ENCODE data around the gene RNASEH2A.
"Not testable (repeated sequence)": the region's sequence is repeated elsewhere in the genome, so short reads cannot be mapped to it uniquely, and the experiment has no call there.

Gene RNASEH2A

DNA sequence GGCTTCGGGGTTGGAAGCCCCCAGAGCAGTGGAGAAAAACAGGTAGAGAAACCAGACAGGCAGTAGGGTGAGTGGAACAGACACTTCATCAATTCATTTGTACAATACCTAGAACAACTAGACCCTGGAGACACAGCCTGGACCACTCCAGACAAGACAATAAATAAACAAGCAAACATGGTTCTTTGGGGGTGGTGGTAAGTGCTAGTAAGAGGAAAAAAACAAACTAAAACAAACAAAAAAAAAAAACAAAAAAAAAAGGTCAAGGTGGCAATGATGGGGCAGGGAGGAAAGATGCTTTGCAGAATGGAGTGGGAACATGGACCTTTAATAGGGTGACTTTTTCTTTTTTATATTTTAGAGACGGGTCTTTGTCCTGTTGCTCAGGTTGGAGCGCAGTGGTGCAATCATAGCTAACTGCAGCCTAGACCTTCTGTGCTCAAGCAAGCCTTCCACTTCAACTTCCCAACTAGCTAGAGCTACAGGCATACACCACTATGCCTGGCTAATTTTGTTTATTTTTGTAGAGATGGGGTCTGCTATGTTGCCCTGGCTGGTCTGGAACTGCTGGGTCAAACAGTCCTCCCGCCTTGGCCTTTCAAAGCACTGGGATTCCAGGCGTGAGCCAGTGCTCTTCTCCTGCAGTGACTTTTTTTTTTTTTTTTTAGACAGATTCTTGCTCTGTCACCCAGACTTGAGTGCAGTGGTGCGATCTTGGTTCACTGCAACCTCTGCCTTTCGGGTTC, 12.0 kb upstream of the RNASEH2A start:
- DNase-seq = no peak

DNA sequence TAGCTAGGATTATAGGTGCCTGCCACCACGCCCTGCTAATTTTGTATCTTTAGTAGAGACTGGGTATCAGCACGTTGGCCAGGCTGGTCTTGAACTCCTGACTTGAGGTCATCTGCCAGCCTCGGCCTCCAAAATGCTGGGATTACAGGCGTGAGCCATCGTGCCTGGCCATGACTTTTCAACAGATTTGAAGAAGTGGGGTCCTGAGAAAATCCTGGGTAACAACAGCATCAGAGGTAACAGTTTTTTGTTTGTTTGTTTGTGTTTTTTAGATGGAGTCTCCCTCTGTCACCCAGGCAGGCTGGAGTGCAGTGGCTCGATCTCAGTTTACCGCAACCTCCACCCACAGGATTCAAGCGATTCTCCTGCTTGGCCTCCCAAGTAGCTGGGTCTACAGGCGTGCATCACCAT, 11.4 kb upstream of the RNASEH2A start:
- DNase-seq = no peak

DNA sequence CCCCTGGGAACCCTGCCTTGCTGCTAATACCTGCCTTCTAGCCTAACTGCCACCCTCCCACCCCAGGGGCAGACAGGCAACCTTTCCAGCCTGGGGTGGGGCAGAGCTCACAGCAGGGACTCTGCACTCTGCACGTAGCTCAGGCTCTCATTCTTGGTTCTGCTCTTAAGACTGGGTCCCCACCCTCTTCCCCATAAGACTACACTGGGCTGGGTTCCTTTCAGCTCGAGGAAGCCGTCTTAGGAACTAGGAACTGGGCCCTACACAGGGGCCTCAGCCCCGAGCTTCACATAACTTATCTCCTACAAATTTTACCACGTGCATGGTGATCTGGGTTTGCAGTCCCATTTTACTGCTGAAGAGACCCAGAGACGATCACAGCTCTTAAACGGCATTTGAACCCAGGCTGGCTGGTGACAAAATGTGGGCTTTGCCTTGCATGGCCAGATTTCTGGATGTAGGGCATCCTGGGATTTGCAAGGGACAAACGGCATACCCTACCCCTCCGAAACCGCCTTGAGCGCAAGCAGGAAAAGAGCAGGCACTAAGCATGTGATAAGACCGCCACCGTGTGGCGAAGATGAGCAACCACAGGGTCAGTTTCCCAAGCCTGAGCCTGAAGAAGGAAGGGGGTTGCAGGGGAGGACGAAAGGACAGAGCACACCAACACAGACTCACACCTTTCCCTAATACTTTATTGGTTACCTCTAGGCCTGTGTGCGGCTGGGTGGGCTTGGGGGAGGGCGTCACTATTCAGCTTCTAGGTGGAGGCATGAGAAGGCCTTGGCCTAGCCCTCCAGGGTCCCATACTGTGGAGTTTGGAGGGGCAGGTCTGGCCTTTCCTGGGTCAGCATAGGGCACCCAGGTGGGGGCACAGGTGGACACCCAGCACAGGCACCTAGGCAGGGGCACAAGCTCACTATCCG, 10.0 kb upstream of the RNASEH2A start:
- peak; percentile 66 for DNase-seq

DNA sequence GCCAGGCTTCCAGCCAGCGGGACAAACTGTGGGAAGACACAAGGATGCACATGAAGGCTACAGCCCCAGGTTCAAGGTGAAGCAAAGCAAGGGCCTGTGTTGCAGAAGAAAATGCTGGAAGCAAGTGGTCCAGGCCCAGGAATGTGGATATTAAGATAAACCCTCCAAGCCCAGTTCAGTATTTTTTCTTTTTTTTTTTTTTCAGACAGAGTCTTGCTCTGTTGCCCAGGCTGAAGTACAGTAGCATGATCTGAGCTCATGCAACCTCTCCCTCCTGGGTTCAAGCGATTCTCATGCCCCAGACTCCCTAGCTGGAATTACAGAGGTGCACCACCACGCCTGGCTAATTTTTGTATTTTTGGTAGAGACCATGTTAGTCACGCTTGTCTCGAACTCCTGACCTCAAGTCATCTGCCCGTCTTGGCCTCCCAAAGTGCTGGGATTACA, 9.2 kb upstream of the RNASEH2A start:
- DNase-seq = no peak

DNA sequence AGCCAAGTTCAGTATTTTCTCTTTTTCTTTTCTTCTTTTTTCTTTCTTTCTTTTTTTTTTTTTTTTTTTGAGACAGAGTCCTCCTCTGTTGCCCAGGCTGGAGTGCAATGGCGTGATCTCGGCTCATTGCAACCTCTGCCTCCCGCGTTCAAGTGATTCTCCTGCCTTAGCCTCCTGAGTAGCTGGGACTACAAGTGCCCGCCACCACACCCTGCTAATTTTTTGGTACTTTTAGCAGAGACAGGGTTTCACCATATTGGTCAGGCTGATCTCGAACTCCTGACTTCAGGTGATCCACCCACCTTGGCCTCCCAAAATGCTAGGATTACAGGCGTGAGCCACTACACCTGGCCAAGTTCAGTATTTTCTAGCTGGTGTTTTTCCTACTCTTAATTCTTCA, 8.8 kb upstream of the RNASEH2A start:
- DNase-seq = not testable (repeated sequence)

DNA sequence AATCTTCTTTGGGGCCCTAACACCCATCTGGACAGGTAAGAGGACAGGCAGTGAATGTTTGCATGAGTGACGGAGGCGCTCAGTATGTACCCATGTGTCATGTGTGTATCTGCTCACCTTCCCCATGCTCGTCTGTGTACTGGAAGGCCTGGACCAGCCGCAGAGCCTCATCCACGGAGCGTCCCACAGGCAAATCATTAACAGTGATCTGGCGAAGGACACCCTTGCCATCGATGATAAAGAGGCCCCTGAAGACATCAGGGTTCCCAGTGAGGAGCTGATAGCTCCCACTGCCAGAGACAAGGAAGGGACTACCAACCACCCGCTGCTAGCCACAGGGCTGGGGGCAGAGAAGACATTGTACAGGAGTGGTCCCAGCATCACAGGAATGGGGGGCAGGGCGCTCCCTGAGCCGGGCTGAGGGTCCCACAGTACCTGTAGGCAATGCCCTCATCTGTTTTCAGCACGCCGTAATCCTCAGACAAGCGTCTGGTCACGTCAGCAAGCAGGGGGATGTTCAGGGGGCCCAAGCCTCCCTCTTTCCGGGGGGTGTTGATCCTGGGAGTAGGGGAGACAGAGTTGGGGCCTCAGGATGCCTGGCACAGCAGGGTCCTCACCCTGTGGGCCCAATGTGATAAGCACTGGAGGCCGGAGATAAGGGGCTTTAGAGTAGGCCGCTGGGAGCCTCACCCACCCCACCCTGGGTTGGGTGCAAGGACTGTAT, 6.5 kb upstream of the RNASEH2A start:
- no peak for DNase-seq

DNA sequence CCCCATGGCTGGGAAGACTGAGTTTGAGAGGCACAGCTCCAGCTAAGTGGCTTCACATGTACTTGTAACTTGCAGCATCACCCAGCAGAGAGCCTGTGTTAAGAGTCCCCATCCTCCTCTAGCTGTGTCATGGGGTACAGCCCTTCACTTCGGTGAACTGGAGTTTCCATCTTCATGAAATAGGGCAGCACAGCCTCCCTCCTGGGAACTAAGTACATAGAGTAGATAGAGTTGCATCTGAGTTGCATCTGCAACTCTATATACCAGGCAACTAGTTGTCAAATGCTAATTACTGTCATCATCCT, 6.0 kb upstream of the RNASEH2A start:
- DNase-seq = no peak

DNA sequence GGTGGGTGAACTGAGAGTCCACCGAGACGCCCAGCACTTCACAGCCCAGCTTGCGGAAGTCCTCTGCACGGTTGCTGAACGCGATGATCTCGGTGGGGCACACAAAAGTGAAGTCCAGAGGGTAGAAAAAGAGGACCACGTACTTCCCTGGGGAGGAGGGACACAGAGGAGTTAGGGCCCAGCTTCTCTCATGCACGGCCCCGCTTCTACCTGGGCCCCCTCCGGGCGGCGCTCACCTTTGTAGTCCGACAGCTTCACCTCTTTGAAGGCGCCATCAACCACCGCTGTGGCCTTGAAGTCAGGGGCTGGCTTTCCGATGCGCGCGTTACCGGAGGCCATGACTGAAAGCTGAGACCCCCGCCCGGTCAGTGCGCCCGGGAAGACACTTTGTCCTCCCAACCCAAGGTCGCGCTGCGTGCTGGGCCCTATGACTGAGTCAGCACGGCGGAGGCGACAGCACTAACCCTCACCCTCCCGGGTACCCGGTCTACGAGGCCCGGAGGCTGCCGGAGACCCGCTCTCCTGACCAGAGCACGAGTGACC, 5.4 kb upstream of the RNASEH2A start:
- no peak for DNase-seq

DNA sequence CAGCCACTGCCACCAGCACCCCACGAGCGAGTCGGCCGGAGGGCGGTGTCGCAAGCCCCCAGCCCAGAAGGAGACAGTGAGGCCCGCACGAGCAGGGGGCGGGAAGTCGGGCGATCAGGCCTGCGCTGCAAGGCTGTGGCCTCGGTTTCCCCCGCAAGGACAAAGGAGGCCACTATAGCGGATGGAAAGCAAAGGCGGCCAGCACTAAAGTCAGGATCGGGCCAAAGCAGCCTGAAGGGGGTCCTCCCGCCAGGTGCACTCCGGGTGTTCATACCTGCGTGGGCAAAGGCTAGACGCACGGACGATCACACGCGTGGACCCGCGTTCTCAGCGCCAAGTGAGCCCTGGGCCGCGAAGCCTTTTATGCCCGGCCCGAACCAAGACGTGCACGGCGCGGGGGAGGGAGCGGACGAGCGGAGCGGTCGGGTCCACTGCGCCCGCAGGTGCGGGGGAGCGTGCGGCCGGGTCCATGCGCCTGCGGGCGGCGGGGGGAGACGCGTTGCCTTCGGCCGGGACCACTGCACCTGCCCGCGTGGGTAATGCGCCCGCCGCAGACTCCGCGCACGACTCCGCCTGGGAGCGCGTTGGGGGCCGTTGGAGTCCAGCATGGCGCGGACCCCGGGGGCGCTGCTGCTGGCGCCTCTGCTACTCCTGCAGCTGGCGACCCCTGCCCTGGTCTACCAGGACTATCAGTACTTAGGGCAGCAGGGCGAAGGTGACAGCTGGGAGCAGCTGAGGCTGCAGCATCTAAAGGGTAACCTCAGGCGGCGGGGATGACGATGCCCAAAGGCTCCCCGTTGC, 4.7 kb upstream of the RNASEH2A start, which contains the start of the genes PRDX2 and THSD8:
Gene PRDX2 (minus strand): TSS at position 335 of the 801 bp plus-strand sequence. CDS start 539 bp downstream, outside the sequence.
Gene THSD8 (plus strand): TSS at position 604 of the 801 bp plus-strand sequence. CDS start 3 bp downstream, at position 607.
- peak; percentile 57 for DNase-seq

DNA sequence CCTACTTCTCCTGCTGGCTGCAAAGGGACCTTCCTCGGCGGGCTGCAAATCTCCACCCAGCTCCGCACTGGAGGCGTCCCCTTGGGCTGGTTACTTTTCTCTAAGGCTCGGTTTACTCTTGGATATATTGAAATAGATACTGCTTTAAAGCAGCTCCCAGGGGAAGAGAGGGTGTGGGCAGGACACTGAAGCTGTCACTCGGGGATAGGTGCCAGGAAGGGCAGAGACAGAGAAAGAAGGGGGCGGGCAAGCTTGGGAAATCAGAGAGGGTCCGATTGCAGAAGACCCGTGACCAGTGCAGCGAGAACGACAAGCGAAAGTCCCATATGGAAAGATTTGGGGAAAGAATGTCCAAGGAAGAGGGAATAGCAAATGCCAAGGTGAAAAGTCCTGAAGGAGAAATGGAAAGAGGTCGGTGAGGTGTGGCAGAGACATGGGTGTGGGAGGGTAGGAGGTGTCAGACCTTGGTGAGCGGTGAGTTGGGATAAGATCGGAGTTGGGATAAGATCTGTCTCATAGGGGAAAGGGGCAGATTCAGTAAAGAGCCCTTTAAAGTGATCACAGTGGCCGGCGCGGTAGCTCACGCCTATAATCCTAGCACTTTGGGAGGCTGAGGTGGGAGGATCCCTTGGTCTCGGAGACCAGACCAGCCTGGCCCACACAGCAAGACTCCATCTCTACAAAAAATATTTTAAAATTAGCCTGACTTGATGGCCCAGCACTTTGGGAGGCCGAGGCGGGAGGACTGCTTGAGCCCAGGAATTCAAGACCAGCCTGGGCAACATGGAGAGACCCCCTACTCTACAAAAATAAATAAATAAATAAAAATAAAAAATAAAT, 3.9 kb upstream of the RNASEH2A start:
- no peak for DNase-seq

DNA sequence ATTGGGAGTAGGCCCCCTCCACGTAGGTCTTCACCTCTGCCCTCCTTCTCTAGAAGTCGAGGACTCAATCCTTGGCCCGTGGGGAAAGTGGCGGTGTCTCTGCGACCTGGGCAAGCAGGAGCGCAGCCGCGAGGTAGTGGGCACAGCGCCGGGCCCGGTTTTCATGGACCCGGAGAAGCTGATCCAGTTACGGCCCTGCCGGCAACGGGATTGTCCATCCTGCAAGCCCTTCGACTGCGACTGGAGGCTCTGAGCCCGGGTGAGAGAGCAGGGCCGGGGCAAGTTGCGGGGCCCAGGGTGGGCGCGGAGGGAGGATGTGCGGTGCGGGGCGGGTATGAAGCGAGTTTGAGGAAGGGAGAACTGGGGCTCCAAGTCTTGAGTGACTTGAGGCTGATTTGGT, 2.3 kb upstream of the RNASEH2A start:
- no peak for DNase-seq

DNA sequence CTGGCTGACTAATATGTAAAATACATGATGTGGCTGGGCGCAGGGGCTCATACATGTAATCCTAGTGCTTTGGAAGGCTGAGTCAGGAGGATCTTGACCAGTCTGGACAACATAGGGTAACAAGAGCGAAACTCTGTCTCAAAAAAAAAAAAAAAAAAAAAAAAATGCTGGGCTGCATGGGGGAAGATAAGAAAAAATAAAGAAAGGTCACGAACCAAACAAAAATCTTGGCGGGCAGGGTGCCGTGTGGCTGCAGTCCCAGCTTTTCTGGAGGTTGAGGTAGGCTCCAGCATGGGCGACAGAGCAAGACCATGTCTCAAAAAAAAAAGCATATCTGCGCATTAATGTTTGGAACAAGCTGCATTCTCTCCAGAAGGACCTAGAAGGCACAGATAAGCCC, 8.7 kb downstream of the RNASEH2A start:
- no peak for DNase-seq

DNA sequence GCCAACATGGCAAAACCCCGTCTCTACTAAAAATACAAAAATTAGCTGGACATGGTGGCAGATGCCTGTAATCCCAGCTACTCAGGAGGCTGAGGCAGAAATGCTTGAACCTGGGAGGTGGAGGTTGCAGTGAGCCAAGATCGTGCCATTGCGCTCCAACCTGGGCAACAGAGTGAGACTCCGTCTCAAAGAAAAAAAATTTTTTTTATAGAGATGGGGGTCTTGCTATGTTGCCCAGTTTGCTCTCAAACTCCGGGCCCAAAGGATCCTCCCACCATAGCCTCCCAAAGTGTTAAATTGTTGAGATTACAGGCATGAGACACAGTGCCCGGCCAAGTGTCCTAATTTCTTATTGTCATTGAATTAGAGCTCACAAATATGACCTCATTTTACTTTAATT, 10.8 kb downstream of the RNASEH2A start:
- not testable (repeated sequence) for DNase-seq

DNA sequence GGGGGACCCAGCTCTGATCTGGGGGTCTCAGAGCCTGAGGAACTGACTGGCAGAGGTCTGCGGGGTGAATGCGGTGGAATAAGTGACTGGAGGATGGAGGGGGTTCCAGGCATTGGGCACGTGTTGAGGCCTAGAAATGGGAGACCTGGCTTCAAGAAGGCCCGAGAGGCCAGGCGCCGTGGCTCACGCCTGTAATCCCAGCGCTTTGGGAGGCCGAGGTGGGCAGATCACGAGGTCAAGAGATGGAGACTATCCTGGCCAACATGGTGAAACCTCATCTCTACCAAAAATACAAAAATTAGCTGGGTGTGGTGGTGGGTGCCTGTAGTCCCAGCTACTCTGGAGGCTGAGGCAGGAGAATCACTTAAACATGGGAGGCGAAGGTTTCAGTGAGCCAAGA, 11.4 kb downstream of the RNASEH2A start:
- not testable (repeated sequence) for DNase-seq

DNA sequence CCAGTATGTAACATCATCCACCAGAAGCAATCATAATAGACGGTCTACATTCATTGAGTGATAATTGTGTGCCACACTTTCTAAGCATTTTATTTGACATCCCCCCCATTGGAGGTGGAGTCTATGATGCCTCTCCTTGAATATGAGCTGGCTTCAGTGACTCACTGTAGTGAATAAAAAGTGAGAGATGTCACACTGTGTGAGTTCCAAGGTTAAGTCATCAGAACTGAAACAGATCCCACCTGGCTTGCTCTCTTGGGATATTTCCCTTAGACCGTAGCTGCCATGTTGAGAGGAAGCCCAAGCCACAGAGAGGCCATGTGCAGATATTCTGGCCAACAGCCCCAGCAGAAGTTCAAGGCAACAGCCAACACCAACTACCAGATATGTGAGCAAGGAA, 15.4 kb downstream of the RNASEH2A start:
- no peak for DNase-seq

DNA sequence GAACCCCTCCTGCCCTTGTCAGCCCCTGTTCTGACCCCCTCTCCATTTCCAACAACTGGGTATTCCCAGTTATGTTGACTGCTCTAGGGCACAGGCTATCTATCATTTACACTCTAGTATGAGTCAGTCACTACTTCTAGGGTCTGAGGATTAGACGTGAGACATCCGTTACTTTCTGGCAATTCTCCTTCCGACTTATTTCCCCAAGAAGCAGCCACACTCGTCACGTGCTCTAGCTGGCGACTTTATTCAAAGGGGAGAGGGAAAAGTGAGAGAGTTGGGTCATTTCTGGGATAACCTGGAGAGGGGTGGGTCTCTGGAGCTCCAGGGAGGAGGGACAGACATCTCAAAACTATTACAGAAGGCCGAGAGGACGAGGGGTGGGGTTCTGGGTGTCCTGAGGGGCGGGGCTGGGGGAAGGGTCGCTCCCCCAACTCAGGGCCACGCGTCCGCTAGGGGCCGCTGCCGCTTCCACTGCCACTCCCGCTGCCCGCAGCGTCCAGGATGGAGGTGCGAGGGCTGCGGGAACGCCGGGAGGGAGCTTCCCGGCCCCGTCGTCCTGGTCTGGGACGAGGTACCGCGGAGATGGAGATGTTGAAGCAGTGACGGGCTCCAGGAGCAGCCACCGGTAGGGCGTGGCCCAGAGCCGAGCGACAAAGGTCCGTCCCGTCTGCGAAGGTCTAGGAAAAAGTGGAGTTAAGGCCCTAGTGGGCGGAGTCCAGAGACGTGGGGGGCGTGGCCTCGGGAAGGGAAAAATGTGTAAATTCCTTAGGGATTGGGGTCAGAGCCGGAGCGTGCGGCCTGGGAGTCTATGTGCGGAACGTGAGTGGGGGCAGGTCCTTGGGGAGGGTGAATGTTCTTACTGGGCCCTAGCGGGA, 19.1 kb downstream of the RNASEH2A start:
- no peak for DNase-seq

DNA sequence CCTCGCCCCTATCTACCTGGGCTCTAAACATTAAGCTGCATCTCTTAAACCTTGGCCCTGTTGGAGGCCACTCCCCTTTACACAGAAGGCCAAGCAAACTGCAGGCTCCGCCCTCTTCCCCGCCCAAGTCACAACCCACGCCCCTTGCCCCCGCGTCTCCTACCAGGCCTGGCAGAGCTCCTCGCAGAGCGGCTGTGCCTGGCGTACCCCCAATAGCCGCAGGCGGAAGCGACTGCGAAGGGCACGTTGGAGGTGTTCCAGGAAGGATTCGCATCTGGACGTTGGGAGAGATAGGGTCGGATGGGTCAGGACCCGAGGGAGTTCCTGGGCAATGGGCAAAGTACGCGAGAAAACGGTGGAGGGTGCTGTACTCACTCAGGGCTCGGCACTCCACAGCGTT, 22.1 kb downstream of the RNASEH2A start:
- no peak for DNase-seq

DNA sequence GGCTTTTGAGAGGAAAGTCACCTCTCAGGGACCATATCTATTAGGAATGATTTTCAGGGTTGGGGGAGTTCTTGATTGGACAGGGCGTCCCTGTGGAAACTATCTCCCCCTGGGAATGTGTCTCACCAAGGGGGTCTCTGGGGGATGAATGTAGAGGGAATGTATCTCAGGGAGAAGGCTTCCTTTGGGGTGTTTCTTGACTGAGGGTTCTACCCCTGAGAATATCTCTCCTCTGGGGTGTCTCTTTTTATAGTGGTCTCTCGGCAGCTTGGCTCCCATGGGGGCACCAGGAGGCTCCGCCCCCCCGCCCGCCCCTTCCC, 27.0 kb downstream of the RNASEH2A start:
- DNase-seq = no peak

DNA sequence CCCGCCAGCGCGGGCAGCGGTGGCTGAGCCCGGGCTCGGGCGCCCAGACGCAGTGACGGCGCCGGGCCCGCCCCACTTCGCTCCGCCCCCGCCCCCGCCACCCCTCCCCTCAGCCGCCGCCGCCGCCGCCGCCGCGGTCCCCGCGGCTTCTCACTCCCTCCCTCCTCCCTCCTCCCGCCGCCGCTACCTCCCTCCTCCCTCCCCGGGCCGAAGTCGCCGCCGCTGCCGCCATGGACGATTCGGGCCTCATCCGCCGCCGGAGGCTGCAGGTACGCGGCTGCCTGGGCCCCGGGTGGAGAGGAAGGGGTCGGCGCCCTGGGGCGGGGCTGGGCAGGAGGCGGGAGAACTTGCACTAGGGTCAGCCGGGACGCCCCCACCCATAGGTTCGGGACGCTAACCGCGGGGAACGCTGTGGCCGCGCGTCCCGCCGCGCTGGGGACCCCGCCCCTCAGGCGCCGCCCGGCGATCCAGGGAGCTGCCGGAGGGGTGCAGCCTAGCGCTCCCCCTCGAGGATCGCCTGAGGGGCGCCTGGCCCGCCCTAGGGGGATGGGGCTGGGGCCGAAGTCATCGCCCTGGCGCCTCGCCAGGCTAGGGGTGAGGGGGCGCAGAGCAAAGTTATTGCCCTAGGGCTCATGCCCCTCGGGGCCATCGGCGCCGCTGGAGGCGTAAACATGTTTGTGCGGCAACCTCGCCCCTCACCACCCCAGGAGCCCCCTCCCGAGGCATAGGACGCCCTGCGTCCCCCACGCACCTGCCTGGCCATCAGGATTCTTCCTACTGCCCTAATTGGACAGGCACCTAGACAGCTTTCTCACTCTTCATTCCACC, 27.6 kb downstream of the RNASEH2A start:
- DNase-seq = no peak

All from effector CD4-positive, alpha-beta T cell (primary cell).